ENCODE measurements around the gene ANKS1B. TPM values are rescaled to one million over a fixed set of nuclear protein-coding genes. Genes with fewer than 3 reads are reported as not detected.
"Not testable (repeated sequence)": the region's sequence is repeated elsewhere in the genome, so short reads cannot be mapped to it uniquely, and the experiment has no call there.

Gene ANKS1B
- total and polyA plus RNA-seq, 10 of the 15 experiments (the other 5 are each of a cell fraction or from before 2014, with no cell fraction given) = 0.16 to 1.3 (median 0.82) TPM; not detected in 7

GRCh38 chr12:99035803-99036202 is 948.9 kb downstream of the ANKS1B start:
- BruUV-seq (replicated peaks) = no TSS peak
- Histone ChIP-seq H3K4me1 (ENCODE audit: control insufficient read depth, insufficient read depth, low read length) (no peaks in the 10 kb centered on the region), H3K36me3 (ENCODE audit: control insufficient read depth in 2 of 2, insufficient read depth in 2 of 2, low read length in 1 of 2) (no peaks in the 10 kb centered on the region), H3K4me2 (ENCODE audit: control insufficient read depth, insufficient read depth) (no peak overlapping the region), H3K27ac (ENCODE audit: control insufficient read depth, insufficient read depth) (no peak overlapping the region), H2AFZ (ENCODE audit: control insufficient read depth, low read depth, low read length) (no peak overlapping the region), H4K20me1 (ENCODE audit: control insufficient read depth, insufficient read depth) (no peaks in the 10 kb centered on the region), H3K9me3 (replicated peaks; ENCODE audit: control insufficient read depth, insufficient read depth, low read length) (no peaks in the 10 kb centered on the region), H3K79me2 (ENCODE audit: control insufficient read depth, insufficient read depth, low read length) (no peaks in the 10 kb centered on the region), H3K27me3 (replicated peaks in 1 of 2; ENCODE audit: control insufficient read depth in 2 of 2, insufficient read depth in 2 of 2, low read length in 1 of 2) (no peaks in the 10 kb centered on the region; a peak in 1 of 4 replicates), H3K4me3 (no peak overlapping the region), H3K9ac (ENCODE audit: control insufficient read depth, insufficient read depth, low read length) (no peak overlapping the region)
- ChIA-PET POLR2A (no interaction called here), SMC1A (ENCODE audit: uncharacterized antibody, unreplicated experiment) (no interaction called here), CTCF (no interaction called here), RAD21 (ENCODE audit: unreplicated experiment) (no interaction called here)
- no peak for TF ChIP-seq BACH1 (IDR thresholded peaks at IDR 0.05; ENCODE audit: borderline replicate concordance)
- no peak for TF ChIP-seq TBL1XR1 (IDR thresholded peaks at IDR 0.05; ENCODE audit: low read depth, low read length)
- no peak for TF ChIP-seq SMAD5 (IDR thresholded peaks at IDR 0.05; ENCODE audit: low read depth)
- TF ChIP-seq SIX5 (IDR thresholded peaks at IDR 0.05; ENCODE audit: low read depth, low read length, severe bottlenecking) = no peak
- no peak for TF ChIP-seq TCF3 (IDR thresholded peaks at IDR 0.05; ENCODE audit: borderline replicate concordance, insufficient read depth, low read depth, low read length)
- no peak for TF ChIP-seq ZBTB11 (CRISPR knock-in tag; IDR thresholded peaks at IDR 0.05)
- TF ChIP-seq KLF5 (IDR thresholded peaks at IDR 0.05; ENCODE audit: partially characterized antibody) = no peak
- no peak for TF ChIP-seq PML (IDR thresholded peaks at IDR 0.05; ENCODE audit: low read length)
- TF ChIP-seq ZNF384 (IDR thresholded peaks at IDR 0.05; ENCODE audit: borderline replicate concordance, low read depth, low read length) = no peak
- no peak for TF ChIP-seq NR2C2 (IDR thresholded peaks at IDR 0.05; ENCODE audit: borderline replicate concordance, control insufficient read depth, insufficient read length, low read depth)
- no peak for TF ChIP-seq LARP7 (IDR thresholded peaks at IDR 0.05)
- no peak for TF ChIP-seq RFX5 (IDR thresholded peaks at IDR 0.05; ENCODE audit: low read depth, low read length)
- TF ChIP-seq RBBP5 (conservative IDR thresholded peaks at IDR 0.05) = no peak
- TF ChIP-seq IKZF1 (conservative IDR thresholded peaks at IDR 0.05) = no peak
- TF ChIP-seq ETV6 (conservative IDR thresholded peaks at IDR 0.05 in 1 of 2, IDR thresholded peaks at IDR 0.05 in 1 of 2; ENCODE audit: borderline replicate concordance in 1 of 2, low read depth in 1 of 2) = no peak
- no peak for TF ChIP-seq HDAC6 (IDR thresholded peaks at IDR 0.05; ENCODE audit: unreplicated experiment)
- intact Hi-C loops (cut with micrococcal nuclease; ENCODE audit: unreplicated experiment) (no loop called here), in situ Hi-C loops (cut with MboI) (no loop called here)
- WGBS (ENCODE audit: insufficient coverage, insufficient replicate concordance, low lambda C conversion rate, missing lambda C conversion rate) = 10% methylated on average over 5 of the region's 5 CpGs
- FAIRE-seq (no peak), DNase-seq (ENCODE audit: low read depth, low spot score) (no peak), ATAC-seq (no peak)

GRCh38 chr12:99034201-99034600 is 950.5 kb downstream of the ANKS1B start:
- ChIA-PET SMC1A (ENCODE audit: uncharacterized antibody, unreplicated experiment) (interaction anchor here (0.7 to 0.9 kb wide), 2 partner anchors 8 to 586 kb away, joined by 3 read pairs; no protein-coding TSS in a partner anchor), CTCF (interaction anchor here (1.4 kb wide), 1 partner anchor 9 kb away, joined by 5 read pairs; no protein-coding TSS in a partner anchor)
- BruUV-seq (replicated peaks); in situ Hi-C loops (cut with MboI); H2AFZ ChIP-seq (ENCODE audit: control insufficient read depth, low read depth, low read length); H3K9ac ChIP-seq (ENCODE audit: control insufficient read depth, insufficient read depth, low read length); H3K27ac ChIP-seq (ENCODE audit: control insufficient read depth, insufficient read depth); H3K36me3 ChIP-seq (ENCODE audit: control insufficient read depth in 2 of 2, insufficient read depth in 2 of 2, low read length in 1 of 2); DNase-seq (ENCODE audit: low read depth, low spot score); H4K20me1 ChIP-seq (ENCODE audit: control insufficient read depth, insufficient read depth); intact Hi-C loops (cut with micrococcal nuclease; ENCODE audit: unreplicated experiment); H3K4me1 ChIP-seq (ENCODE audit: control insufficient read depth, insufficient read depth, low read length); RAD21 ChIA-PET (ENCODE audit: unreplicated experiment); ATAC-seq; POLR2A ChIA-PET; H3K4me3 ChIP-seq; H3K4me2 ChIP-seq (ENCODE audit: control insufficient read depth, insufficient read depth); H3K9me3 ChIP-seq (replicated peaks; ENCODE audit: control insufficient read depth, insufficient read depth, low read length); FAIRE-seq; H3K27me3 ChIP-seq (replicated peaks in 1 of 2; ENCODE audit: control insufficient read depth in 2 of 2, insufficient read depth in 2 of 2, low read length in 1 of 2); H3K79me2 ChIP-seq (ENCODE audit: control insufficient read depth, insufficient read depth, low read length): not testable (repeated sequence)
- 44% methylated on average over 4 of the region's 4 CpGs for WGBS (ENCODE audit: insufficient coverage, insufficient replicate concordance, low lambda C conversion rate, missing lambda C conversion rate)
